ENCODE data around the gene GPHN. TPM values are rescaled to one million over a fixed set of nuclear protein-coding genes. Genes with fewer than 3 reads are reported as not detected.

GPHN gene
- polyA plus RNA-seq, 1 of the 3 experiments (the other 2 are of a cell fraction): 6.9 TPM

DNA sequence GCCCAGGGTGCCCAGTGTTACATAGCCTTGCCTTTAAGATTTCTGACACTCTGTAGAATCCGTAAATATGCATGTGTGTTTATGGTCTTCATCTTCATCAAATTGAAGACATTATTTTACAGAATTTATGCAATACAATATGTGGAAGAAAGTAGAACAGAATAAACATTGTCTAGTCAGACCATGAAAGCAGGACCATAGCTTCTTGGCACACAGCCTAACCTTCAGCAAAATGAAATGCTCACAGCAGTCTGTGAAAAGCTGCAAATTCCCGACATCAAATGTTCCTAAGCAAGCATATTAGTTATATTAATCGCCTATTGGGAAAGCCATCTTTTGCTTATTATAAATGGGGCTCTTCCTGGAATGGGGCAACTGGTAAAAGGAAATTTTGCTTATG, 570.0 kb downstream of the GPHN start:
- ChIA-PET POLR2A (no interaction called here), CTCF (interaction anchor here (1.2 kb wide), 1 partner anchor 30 kb away, joined by 3 read pairs; no protein-coding TSS in a partner anchor)
- Histone ChIP-seq H3K79me2 (ENCODE audit: insufficient read depth) (no peaks in the 10 kb centered on the region), H3K9me3 (peaks cover 9% of the 10 kb centered on the region; the same call in 1 of the 2 replicates), H3K4me2 (no peak overlapping the region), H3K4me1 (ENCODE audit: control insufficient read depth in 1 of 2, insufficient read depth in 2 of 2, low read depth in 1 of 2, low read length in 1 of 2) (no peaks in the 10 kb centered on the region), H3K27ac (ENCODE audit: low read depth in 2 of 2, low read length in 1 of 2) (no peak overlapping the region), H3F3A (replicated peaks; ENCODE audit: insufficient read depth) (no peaks in the 10 kb centered on the region), H3K27me3 (ENCODE audit: insufficient read depth) (no peaks in the 10 kb centered on the region), H3K4me3 (ENCODE audit: low read depth in 2 of 2, low read length in 1 of 2) (no peak overlapping the region), H3K36me3 (replicated peaks in 1 of 2; ENCODE audit: control insufficient read depth in 1 of 2, insufficient read depth in 2 of 2, low read length in 1 of 2) (peaks cover 0 to 3% of the 10 kb centered on the region in 2 experiments), H3K9me2 (no peaks in the 10 kb centered on the region), H2AFZ (ENCODE audit: low read depth) (no peak overlapping the region), H3K9ac (no peak overlapping the region), H4K20me1 (ENCODE audit: insufficient read depth) (no peaks in the 10 kb centered on the region)
- no peak for DNase-seq
- WGBS (ENCODE audit: low lambda C conversion rate): 85% methylated on average over 3 of the region's 3 CpGs
- TF ChIP-seq FOSL2 (IDR thresholded peaks at IDR 0.05; ENCODE audit: borderline replicate concordance, low read depth) (no peak), ELF1 (IDR thresholded peaks at IDR 0.05) (no peak), PBX3 (IDR thresholded peaks at IDR 0.05) (no peak), GATA2 (CRISPR knock-in tag; IDR thresholded peaks at IDR 0.05) (no peak), GABPA (IDR thresholded peaks at IDR 0.05; ENCODE audit: low read depth) (no peak), NFIC (IDR thresholded peaks at IDR 0.05; ENCODE audit: borderline replicate concordance) (no peak), TAF1 (IDR thresholded peaks at IDR 0.05; ENCODE audit: borderline replicate concordance, low read depth, low read length) (no peak), MXI1 (IDR thresholded peaks at IDR 0.05; ENCODE audit: low read depth, low read length) (no peak), SMC3 (IDR thresholded peaks at IDR 0.05; ENCODE audit: low read depth, low read length) (no peak), EZH2phosphoT487 (IDR thresholded peaks at IDR 0.05; ENCODE audit: borderline replicate concordance, low read depth) (no peak), TEAD4 (IDR thresholded peaks at IDR 0.05; ENCODE audit: borderline replicate concordance, insufficient read depth) (no peak), FOXM1 (IDR thresholded peaks at IDR 0.05; ENCODE audit: low read depth) (no peak), RFX5 (IDR thresholded peaks at IDR 0.05; ENCODE audit: low read length) (no peak)
- TF ChIP-seq, protein P1, sequence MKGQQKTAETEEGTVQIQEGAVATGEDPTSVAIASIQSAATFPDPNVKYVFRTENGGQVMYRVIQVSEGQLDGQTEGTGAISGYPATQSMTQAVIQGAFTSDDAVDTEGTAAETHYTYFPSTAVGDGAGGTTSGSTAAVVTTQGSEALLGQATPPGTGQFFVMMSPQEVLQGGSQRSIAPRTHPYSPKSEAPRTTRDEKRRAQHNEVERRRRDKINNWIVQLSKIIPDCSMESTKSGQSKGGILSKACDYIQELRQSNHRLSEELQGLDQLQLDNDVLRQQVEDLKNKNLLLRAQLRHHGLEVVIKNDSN (IDR thresholded peaks at IDR 0.05; ENCODE audit: borderline replicate concordance, low read depth): no peak
- TF ChIP-seq, protein P2, sequence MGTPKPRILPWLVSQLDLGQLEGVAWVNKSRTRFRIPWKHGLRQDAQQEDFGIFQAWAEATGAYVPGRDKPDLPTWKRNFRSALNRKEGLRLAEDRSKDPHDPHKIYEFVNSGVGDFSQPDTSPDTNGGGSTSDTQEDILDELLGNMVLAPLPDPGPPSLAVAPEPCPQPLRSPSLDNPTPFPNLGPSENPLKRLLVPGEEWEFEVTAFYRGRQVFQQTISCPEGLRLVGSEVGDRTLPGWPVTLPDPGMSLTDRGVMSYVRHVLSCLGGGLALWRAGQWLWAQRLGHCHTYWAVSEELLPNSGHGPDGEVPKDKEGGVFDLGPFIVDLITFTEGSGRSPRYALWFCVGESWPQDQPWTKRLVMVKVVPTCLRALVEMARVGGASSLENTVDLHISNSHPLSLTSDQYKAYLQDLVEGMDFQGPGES (IDR thresholded peaks at IDR 0.05; ENCODE audit: low read depth, low read length): no peak
- TF ChIP-seq, protein P3, sequence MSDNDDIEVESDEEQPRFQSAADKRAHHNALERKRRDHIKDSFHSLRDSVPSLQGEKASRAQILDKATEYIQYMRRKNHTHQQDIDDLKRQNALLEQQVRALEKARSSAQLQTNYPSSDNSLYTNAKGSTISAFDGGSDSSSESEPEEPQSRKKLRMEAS (IDR thresholded peaks at IDR 0.05; ENCODE audit: low read depth): no peak
- TF ChIP-seq, protein P4, sequence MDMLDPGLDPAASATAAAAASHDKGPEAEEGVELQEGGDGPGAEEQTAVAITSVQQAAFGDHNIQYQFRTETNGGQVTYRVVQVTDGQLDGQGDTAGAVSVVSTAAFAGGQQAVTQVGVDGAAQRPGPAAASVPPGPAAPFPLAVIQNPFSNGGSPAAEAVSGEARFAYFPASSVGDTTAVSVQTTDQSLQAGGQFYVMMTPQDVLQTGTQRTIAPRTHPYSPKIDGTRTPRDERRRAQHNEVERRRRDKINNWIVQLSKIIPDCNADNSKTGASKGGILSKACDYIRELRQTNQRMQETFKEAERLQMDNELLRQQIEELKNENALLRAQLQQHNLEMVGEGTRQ (IDR thresholded peaks at IDR 0.05; ENCODE audit: borderline replicate concordance, low read depth, low read length): no peak

All from SK-N-SH (cell line).